ENCODE measurements around the gene HMGB1.
"Not testable (repeated sequence)": the region's sequence is repeated elsewhere in the genome, so short reads cannot be mapped to it uniquely, and the experiment has no call there.

Gene HMGB1

GRCh38 chr13:30465343-30465592, 468 bp downstream of the HMGB1 start:
- no peak for DNase-seq

- DNase-seq = peak; percentile 79
Observed at GRCh38 chr13:30464496-30465342, 1.0 kb downstream of the HMGB1 start.

- DNase-seq = peak; percentile 72
Observed at GRCh38 chr13:30463787-30464495, 1.8 kb downstream of the HMGB1 start.

GRCh38 chr13:30461279-30462066, 4.3 kb downstream of the HMGB1 start:
- DNase-seq = not testable (repeated sequence)

- DNase-seq = no peak
Observed at GRCh38 chr13:30457306-30457891, 8.3 kb downstream of the HMGB1 start.

GRCh38 chr13:30456290-30456689, 9.4 kb downstream of the HMGB1 start:
- no peak for DNase-seq

- DNase-seq = no peak
Observed at GRCh38 chr13:30454991-30455390, 10.7 kb downstream of the HMGB1 start.

GRCh38 chr13:30453727-30454126, 12.0 kb downstream of the HMGB1 start:
- DNase-seq = no peak

GRCh38 chr13:30451476-30451875, 14.3 kb downstream of the HMGB1 start:
- DNase-seq = not testable (repeated sequence)

- no peak for DNase-seq
Observed at GRCh38 chr13:30450066-30450465, 15.7 kb downstream of the HMGB1 start.

- no peak for DNase-seq
Observed at GRCh38 chr13:30448441-30448840, 17.3 kb downstream of the HMGB1 start.

GRCh38 chr13:30446126-30446500, 19.6 kb downstream of the HMGB1 start:
- no peak for DNase-seq

- no peak for DNase-seq
Observed at GRCh38 chr13:30443957-30444404, 21.8 kb downstream of the HMGB1 start.

- not testable (repeated sequence) for DNase-seq
Observed at GRCh38 chr13:30443491-30443890, 22.2 kb downstream of the HMGB1 start.

- DNase-seq = no peak
Observed at GRCh38 chr13:30442926-30443325, 22.8 kb downstream of the HMGB1 start.

GRCh38 chr13:30440910-30441703, 24.6 kb downstream of the HMGB1 start:
- no peak for DNase-seq

- DNase-seq = no peak
Observed at GRCh38 chr13:30438286-30438685, 27.4 kb downstream of the HMGB1 start.

GRCh38 chr13:30437177-30437576, 28.6 kb downstream of the HMGB1 start:
- no peak for DNase-seq

GRCh38 chr13:30435911-30436451, 29.8 kb downstream of the HMGB1 start:
- no peak for DNase-seq

GRCh38 chr13:30431269-30431940, 34.3 kb downstream of the HMGB1 start:
- DNase-seq = no peak
